Activated T-helper 1 cell treated with anti-CD3 and anti-CD28 coated beads, Interleukin-12 subunit alpha, Interleukin-12 subunit beta, Interleukin-2, Interleukin-4 antibody, amounts not matched to agents 30 ng/mL and 10 ng/mL and 1 ng/mL, durations not matched to agents 14 hours and 24 hours and 36 hours (primary cell): ENCODE data around the gene MAN2B1. TPM values are rescaled to one million over a fixed set of nuclear protein-coding genes. Genes with fewer than 3 reads are reported as not detected.
"Not testable (repeated sequence)": the region's sequence is repeated elsewhere in the genome, so short reads cannot be mapped to it uniquely, and the experiment has no call there.

Experiments
- DNase-seq: peaks from one replicate; pipeline ENCODE4 v3.0.0; 2021; ENCODE audit warnings: low spot score
- H3K27ac Mint-ChIP-seq: one replicate; pipeline ENCODE4 v1.8.0; 2021; ENCODE audit warnings: mild to moderate bottlenecking, mixed read lengths
- H3K27me3 Mint-ChIP-seq: one replicate; pipeline ENCODE4 v1.8.0; 2022; ENCODE audit warnings: mild to moderate bottlenecking, moderate library complexity, mixed read lengths; ENCODE audit not compliant: insufficient read depth
- H3K36me3 Mint-ChIP-seq: one replicate; pipeline ENCODE4 v1.8.0; 2021; ENCODE audit warnings: low read depth, mixed read lengths
- H3K4me1 Mint-ChIP-seq: one replicate; pipeline ENCODE4 v1.8.0; 2021; ENCODE audit warnings: low read depth, mixed read lengths
- H3K4me3 Mint-ChIP-seq: one replicate; pipeline ENCODE4 v1.8.0; 2021; ENCODE audit warnings: mild to moderate bottlenecking, moderate library complexity, mixed read lengths
- H3K9me3 Mint-ChIP-seq: one replicate; pipeline ENCODE4 v1.8.0; 2021; ENCODE audit warnings: mixed read lengths
- intact Hi-C: fragments of 100-400 bp; cut with micrococcal nuclease; formaldehyde crosslinking; loops from one replicate; pipeline ENCODE4 v1.15.1; 2024
- total RNA-seq: library from RNA; stranded (reverse); gene quantifications from 2 replicates; pipeline ENCODE4 v1.2.3, GENCODE V29; 2022

Gene MAN2B1
- total RNA-seq, 1 donor from 2014 or later: 132 TPM

DNA sequence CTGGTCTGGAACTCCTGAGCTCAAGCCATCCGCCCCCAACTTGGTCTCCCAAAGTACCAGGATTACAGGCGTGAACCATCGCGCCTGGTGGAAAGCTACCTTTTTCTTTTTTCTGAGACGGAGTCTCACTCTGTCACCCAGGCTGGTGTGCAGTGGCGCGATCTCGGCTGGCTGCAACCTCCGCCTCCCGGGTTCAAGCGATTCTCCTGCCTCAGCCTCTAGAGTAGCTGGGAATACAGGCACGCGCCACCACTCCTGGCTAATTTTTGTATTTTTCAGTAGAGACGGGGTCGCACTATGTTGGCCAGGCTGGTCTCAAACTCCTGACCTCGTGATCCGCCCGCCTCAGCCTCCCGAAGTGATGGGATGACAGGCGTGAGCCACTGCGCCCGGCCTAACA lies 30.9 kb upstream of the MAN2B1 start:
- H3K9me3 Mint-ChIP-seq, intact Hi-C loops, H3K27ac Mint-ChIP-seq, DNase-seq, H3K27me3 Mint-ChIP-seq: not testable (repeated sequence)
- peaks cover 19% of the 10 kb centered on the region for H3K36me3 Mint-ChIP-seq
- H3K4me3 Mint-ChIP-seq: peak overlapping the region; percentile 56
- H3K4me1 Mint-ChIP-seq: peaks cover 11% of the 10 kb centered on the region

DNA sequence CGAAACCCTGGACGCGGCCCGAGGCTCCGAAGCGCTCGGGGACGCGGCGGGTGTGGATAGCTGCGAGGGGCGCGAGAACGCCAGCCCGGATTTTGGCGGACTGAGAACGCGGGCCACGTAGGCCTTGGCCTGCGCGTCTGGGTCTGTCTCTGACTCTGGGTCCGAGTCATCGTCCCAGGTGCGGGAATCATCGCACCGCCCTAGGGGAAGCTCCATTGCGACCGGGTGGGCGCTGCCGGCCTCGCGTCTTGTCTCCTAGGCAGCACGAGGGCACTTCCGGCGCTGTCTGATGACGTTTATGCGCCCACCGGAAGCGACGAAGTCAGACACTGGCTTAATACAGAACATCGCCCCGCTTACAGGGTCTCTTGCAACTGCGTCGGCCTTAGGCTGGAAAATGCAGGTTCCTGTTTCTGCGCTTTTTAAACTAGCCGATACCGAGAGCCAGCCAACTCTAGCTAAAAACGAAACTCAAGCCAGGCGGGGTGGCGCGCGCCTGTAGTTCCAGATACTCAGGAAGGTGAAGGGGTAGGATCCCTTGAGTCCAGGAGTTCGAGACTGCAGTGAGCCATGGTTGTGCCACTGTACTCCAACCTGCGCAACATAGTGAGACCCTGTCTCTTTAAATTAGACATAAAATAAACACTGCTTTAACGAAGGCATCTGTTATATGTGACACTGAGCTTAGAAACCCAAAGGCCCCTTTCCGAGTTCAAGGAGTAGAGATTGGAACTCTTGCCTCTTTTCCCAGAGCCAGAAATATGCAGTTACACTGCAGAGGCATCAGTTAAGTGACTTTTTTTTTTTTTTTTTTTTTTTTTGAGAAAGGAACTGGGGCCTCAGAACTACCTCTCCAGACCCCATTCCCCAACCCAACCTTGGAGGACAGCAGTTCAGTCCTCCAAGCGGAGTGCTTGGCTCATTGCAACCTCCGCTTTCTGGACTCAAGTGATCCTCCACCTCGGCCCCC lies 30.1 kb upstream of the MAN2B1 start, which contains the start of gene FBXW9:
Gene FBXW9 (minus strand): TSS at position 266 of the 970 bp plus-strand sequence. CDS start 50 bp downstream, at position 216.
- Mint-ChIP-seq H3K36me3 (peaks cover 19% of the 10 kb centered on the region), H3K27me3 (no peaks in the 10 kb centered on the region), H3K27ac (peak within 1 kb of the TSS; percentile 93), H3K4me3 (peak within 1 kb of the TSS; percentile 89), H3K9me3 (no peaks in the 10 kb centered on the region), H3K4me1 (peaks cover 11% of the 10 kb centered on the region)
- intact Hi-C loops: loop anchor here (1.0 kb wide), 7 partner anchors 15 to 1191 kb away; partner anchors contain the start of genes DHPS, GET3, RNASEH2A and ZNF653
- DNase-seq: peak; percentile 94

DNA sequence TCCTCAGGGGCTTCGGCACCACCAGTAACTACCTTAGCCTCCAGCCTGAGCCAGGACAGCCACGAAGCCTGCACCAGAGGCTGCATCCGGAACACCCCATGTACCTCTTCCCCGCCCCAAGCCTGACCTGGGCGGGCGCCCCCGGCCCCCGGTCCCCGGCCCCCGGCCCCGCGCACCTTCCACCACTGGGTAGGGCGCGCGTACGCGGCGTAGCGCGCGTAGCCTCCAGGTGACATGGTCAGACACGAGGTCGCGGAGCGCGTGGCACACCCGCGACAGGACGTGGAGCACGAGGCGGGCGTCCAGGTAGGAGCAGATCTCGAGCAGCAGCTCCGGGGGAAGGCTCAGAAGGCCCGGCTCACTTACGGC lies 29.4 kb upstream of the MAN2B1 start:
- peaks cover 14% of the 10 kb centered on the region for H3K36me3 Mint-ChIP-seq
- peak overlapping the region; percentile 89 for H3K4me3 Mint-ChIP-seq
- intact Hi-C loops: loop anchor here (1.0 kb wide), 7 partner anchors 15 to 1191 kb away; partner anchors contain the start of genes DHPS, GET3, RNASEH2A and ZNF653
- H3K27me3 Mint-ChIP-seq: no peaks in the 10 kb centered on the region
- no peaks in the 10 kb centered on the region for H3K9me3 Mint-ChIP-seq
- DNase-seq: peak; percentile 21
- peak overlapping the region; percentile 93 for H3K27ac Mint-ChIP-seq
- peaks cover 11% of the 10 kb centered on the region for H3K4me1 Mint-ChIP-seq

DNA sequence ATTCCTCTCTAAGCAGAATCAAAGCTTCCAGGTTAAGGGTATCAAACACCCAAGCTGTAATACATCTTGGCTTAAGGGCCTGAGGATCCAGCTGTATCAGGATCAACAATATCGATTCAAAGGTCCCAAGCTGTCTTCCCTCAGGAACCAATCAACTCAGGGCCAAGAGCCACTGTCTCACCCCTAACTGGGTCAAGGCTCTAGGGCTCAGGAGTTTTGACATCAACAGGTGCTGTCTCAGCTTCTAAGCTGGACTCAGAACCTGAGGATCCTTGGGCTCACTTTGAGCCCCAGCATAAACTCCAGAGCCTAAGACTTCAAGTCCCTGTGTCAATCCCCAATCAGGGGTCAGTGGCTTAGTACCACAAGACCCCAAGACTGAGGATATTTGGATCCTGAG lies 29.0 kb upstream of the MAN2B1 start:
- Mint-ChIP-seq H3K27me3 (no peaks in the 10 kb centered on the region), H3K27ac (peak overlapping the region; percentile 52), H3K4me3 (peak overlapping the region; percentile 89), H3K36me3 (peaks cover 14% of the 10 kb centered on the region), H3K4me1 (peaks cover 11% of the 10 kb centered on the region), H3K9me3 (no peaks in the 10 kb centered on the region)
- intact Hi-C loops: no loop called here
- no peak for DNase-seq

DNA sequence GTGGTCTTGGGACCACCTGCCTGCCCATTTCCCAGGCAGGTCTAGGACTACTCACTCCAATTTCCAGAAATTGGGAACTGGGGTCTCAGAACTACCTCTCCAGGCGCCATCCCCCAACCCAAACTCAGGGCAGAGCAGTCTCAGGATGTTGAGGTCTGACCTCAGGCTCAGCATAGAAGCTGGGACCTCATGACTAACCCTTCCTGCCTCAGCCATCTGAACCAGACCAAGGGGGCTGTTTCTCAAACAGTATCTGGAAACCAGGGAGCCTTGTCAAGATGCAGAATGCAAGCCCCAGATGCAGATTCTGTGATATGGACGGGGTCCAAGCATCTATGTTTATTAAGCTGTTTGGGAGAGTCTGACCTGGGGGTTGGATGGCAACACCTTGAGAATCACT lies 28.6 kb upstream of the MAN2B1 start:
- peaks cover 14% of the 10 kb centered on the region for H3K36me3 Mint-ChIP-seq
- DNase-seq: no peak
- H3K4me3 Mint-ChIP-seq: peak overlapping the region; percentile 89
- H3K4me1 Mint-ChIP-seq: peaks cover 11% of the 10 kb centered on the region
- intact Hi-C loops: no loop called here
- no peaks in the 10 kb centered on the region for H3K9me3 Mint-ChIP-seq
- H3K27me3 Mint-ChIP-seq: no peaks in the 10 kb centered on the region
- no peak overlapping the region for H3K27ac Mint-ChIP-seq

DNA sequence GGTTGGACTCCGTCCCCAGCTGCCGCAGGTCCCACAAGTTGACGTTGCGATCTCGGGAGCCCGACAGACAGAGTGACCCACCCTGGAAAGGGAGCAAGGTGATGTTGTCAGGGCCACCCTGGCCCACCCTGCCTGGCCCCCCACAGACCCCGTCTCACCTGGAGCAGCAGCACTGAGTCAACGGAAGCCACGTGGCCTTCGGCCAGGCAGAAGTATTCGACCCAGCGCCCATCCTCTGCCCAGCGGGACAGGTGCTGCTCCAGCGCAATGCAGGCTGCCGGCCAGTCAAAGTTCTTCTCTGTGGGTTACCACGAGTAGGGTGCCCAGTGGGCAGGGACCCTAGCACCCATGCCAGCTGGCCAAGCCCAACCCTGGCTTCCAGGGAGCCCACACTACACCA lies 28.1 kb upstream of the MAN2B1 start:
- Mint-ChIP-seq H3K9me3 (no peaks in the 10 kb centered on the region), H3K36me3 (peaks cover 13% of the 10 kb centered on the region), H3K4me3 (peak overlapping the region; percentile 89), H3K4me1 (peaks cover 11% of the 10 kb centered on the region), H3K27ac (no peak overlapping the region), H3K27me3 (no peaks in the 10 kb centered on the region)
- no peak for DNase-seq
- intact Hi-C loops: no loop called here

DNA sequence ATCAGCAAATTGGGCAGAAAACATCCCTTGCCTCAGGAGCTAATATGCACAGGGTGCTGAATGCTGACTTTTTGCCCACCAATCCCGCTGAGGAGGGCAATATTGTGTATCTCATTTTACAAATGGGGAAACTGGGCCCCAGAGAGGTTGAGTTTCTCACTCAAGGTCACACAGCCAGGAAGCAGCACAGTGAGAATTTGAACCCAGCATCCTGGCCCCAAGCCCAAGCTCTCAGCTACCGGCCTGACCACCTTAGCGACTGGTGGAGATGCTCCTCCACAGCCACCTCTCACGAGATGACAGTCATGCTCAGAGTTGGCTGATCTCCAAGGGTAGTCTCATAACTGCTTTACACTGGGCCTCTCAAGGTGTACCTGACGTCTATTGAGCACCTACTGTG lies 26.4 kb upstream of the MAN2B1 start:
- peaks cover 7% of the 10 kb centered on the region for H3K4me1 Mint-ChIP-seq
- intact Hi-C loops: no loop called here
- no peak overlapping the region for H3K27ac Mint-ChIP-seq
- no peaks in the 10 kb centered on the region for H3K9me3 Mint-ChIP-seq
- DNase-seq: no peak
- no peaks in the 10 kb centered on the region for H3K27me3 Mint-ChIP-seq
- H3K36me3 Mint-ChIP-seq: peaks cover 5% of the 10 kb centered on the region
- H3K4me3 Mint-ChIP-seq: no peak overlapping the region

DNA sequence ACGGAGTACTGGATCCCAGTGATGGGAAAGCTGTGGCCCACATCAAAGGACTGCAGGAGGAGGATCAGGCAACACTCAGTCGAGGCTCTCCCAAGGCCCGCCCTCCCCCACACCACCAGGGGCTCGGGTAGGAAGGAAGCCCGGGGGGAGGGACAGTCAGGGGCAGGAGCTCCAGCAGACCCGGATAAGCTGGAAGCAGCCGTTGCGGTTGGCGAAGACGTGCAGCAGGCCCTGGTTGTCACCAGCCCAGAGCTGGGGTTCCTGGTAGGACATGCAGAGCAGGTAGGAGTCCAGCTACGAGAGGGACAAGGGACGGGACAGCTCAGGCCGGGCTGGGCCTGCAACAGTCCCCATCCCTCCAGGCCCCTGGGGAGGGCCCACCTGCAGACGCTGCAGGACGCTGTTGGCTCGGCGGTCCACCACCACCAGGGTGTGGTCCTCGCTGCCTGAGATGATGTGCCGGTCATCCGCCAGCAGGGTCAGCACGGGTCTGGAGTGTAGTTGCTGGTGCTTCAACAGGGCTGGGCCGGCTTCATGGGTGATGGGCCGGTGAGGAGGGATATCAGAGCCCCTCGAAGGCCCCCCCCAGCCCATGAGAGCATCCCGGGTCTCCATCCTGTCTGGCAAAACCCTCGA lies 23.2 kb upstream of the MAN2B1 start:
- Mint-ChIP-seq H3K4me3 (no peak overlapping the region), H3K27me3 (no peaks in the 10 kb centered on the region), H3K9me3 (no peaks in the 10 kb centered on the region), H3K27ac (no peak overlapping the region), H3K36me3 (no peaks in the 10 kb centered on the region), H3K4me1 (no peaks in the 10 kb centered on the region)
- intact Hi-C loops: no loop called here
- no peak for DNase-seq

DNA sequence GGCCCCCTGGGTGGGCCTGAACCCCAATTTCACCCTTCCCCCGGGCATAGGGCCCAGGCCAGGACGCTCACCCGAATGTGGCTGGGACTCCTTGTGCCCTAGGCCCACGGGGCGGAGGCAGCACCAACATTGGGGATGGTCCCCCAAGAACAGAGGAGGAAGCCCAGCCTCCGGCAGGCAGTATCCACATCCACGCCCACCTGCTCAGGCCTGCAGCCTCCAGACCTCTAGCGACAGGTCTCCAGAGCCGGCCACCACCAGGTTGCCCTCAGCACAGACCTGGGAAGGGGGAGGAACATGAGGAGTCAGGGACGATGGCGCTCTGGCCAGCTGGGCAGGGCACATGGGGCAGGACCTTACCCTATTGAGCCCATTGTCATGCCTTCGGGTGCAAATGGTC lies 22.5 kb upstream of the MAN2B1 start:
- H3K9me3 Mint-ChIP-seq: no peaks in the 10 kb centered on the region
- intact Hi-C loops: no loop called here
- no peaks in the 10 kb centered on the region for H3K4me1 Mint-ChIP-seq
- H3K36me3 Mint-ChIP-seq: no peaks in the 10 kb centered on the region
- H3K27me3 Mint-ChIP-seq: no peaks in the 10 kb centered on the region
- DNase-seq: no peak
- no peak overlapping the region for H3K27ac Mint-ChIP-seq
- no peak overlapping the region for H3K4me3 Mint-ChIP-seq

DNA sequence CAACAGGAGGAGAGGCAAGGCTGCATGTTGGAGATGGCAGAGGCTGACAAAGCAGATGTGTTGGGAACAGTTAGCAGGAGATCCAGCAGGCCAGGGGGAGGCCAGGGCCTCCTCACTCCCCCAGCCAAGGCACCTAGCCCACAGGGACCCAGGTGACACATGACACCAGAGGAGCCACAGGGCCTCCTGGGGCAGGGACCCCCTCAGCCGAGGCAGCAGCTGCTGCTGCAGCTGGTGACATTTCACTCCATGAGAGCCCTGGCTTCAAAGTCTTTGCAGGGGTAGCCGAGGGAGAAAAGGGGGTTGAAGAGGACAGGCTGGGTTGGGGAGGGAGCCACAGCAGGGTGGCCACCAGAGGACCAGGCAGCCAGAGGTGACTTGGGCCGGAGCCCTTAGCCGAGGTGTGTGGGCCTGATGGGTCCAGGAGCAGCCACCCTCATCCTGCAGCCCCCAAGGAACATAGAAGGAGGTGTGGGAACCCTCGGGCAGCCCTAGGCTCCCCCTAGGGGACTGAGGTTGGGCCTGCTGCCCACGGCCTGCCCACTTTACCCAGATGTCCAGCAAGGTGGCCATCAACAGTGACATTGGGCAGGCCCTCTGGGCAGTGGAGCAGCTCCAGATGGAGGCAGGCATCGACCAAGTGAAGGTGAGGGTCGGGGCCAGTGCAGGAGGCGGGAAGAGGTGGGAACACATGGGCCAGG lies 21.1 kb upstream of the MAN2B1 start, which contains the start of gene GNG14:
Gene GNG14 (plus strand): TSS at position 503 of the 701 bp plus-strand sequence. CDS start 51 bp downstream, at position 554.
- Mint-ChIP-seq H3K4me1 (no peaks in the 10 kb centered on the region), H3K27ac (no peak within 1 kb of the TSS), H3K4me3 (no peak within 1 kb of the TSS), H3K27me3 (no peaks in the 10 kb centered on the region), H3K36me3 (no peaks in the 10 kb centered on the region), H3K9me3 (no peaks in the 10 kb centered on the region)
- intact Hi-C loops: no loop called here
- DNase-seq: no peak

DNA sequence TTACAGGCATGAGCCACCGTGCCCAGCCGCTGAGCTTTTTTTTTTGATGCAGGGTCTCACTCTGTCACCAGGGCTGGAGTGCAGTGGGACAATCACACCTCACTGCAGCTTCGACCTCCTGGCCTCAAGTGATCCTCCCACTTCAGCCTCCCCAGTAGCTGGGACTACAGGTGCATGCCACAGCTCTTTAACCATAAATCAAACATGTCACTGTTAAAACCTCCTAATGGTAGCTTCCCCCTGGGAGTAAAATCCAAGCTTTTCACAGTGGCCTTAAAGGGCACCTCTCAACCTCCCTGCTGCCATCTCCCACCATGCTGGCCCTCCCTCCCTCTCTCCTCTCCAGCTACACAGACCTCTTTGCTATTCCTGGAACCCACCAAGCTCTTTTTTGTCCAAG lies 19.3 kb upstream of the MAN2B1 start:
- intact Hi-C loops: no loop called here
- Mint-ChIP-seq H3K4me3 (no peak overlapping the region), H3K27ac (no peak overlapping the region), H3K36me3 (peaks cover 4% of the 10 kb centered on the region), H3K4me1 (no peaks in the 10 kb centered on the region), H3K27me3 (no peaks in the 10 kb centered on the region), H3K9me3 (no peaks in the 10 kb centered on the region)
- no peak for DNase-seq

DNA sequence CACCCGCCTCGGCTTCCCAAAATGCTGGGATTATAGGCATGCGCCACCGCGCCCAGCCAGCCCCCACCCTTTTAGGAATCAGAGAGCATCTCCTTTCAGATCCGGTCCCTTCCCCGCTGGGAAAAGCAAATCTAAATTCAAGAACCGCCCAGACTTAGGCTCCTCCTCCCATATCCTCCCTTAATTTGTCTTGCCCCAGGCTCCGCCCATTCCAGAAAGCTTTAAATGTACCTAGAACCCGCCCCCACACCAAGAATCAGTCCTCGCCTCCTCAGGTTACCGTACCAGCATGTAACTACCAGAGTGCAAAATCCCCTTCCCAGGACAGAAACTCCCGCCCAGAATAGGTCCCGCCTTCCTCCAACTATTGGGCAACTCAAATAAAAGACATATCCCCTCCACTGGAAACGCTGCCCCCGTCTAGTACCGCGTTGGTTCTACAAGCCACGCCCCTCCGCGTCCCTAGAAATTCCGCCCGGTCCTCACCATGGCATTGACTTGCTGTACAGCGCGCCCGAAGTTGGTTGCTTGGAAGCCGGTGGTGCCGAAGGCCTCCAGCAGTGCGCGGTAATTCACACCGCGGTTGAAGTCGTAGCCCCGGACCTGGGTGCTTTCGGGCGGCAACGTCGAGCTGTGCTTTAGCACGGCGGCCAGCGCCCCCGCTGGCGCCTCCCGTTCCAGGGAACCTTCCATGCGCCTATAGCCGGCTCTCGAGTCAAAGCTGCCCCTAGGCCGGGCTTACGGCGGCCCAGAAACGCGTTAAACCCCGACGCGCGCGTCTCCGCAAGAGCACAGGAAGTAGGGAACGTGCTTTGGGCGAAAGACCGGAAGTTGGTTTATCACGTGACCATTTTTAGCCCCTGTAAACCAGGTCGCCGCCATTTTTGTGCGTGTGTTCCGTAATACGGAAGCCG lies 14.8 kb upstream of the MAN2B1 start, which contains the start of gene DHPS:
Gene DHPS (minus strand): TSS at position 807 of the 914 bp plus-strand sequence. CDS start 114 bp downstream, at position 693.
- peaks cover 11% of the 10 kb centered on the region for H3K4me1 Mint-ChIP-seq
- DNase-seq: peak; percentile 89
- intact Hi-C loops: loop anchor here (1.0 kb wide), 5 partner anchors 12 to 71 kb away; partner anchors contain the start of genes FBXW9, GET3, ZNF490 and ZNF791
- H3K36me3 Mint-ChIP-seq: peaks cover 27% of the 10 kb centered on the region
- H3K9me3 Mint-ChIP-seq: no peaks in the 10 kb centered on the region
- H3K4me3 Mint-ChIP-seq: peak within 1 kb of the TSS; percentile 86
- H3K27me3 Mint-ChIP-seq: no peaks in the 10 kb centered on the region
- peak within 1 kb of the TSS; percentile 88 for H3K27ac Mint-ChIP-seq
